B cell (primary cell): ENCODE results near the gene MAP3K5. TPM values are rescaled to one million over a fixed set of nuclear protein-coding genes. Genes with fewer than 3 reads are reported as not detected.

Experiments
- ATAC-seq: fragments of 200-7000 bp; cut with Tn5 transposase; one replicate; pipeline ENCODE4 v1.10.0; 2021; ENCODE audit warnings: low read depth, mild to moderate bottlenecking, moderate number of reproducible peaks, moderate library complexity
- CTCF ChIA-PET: fragments of 350-600 bp; sonication (Branson Sonifier 250); formaldehyde crosslinking; loops from one replicate; lab custom pipeline; 2021; ENCODE audit warnings: antibody characterized with exemption, inconsistent platforms; lab: Charles Lee
- POLR2A ChIA-PET: fragments of 350-600 bp; sonication (Branson Sonifier 250); formaldehyde crosslinking; loops from one replicate; lab custom pipeline; 2021; ENCODE audit warnings: antibody characterized with exemption; lab: Charles Lee
- DNase-seq: peaks from one replicate; pipeline ENCODE4 v3.0.0; 2013
- H2AFZ ChIP-seq: 2 replicates; pipeline ENCODE4 v1.6.1; 2012; ENCODE audit warnings: mild to moderate bottlenecking, low read depth, low read length; ENCODE audit not compliant: insufficient read depth, poor library complexity, severe bottlenecking
- H3K27ac ChIP-seq, 2 donors: 1 replicate in 1 of 2; 2 replicates in 1 of 2; pipeline ENCODE4 v1.5.1; 2012 to 2013; ENCODE audit warnings: low read length in 2 of 2, mild to moderate bottlenecking in 2 of 2, moderate library complexity in 1 of 2
- H3K27me3 ChIP-seq, 4 experiments: fragments of 200-600 bp in 1 of 4; sonication (generic) in 1 of 4; replicated peaks in 1 of 4; 1 replicate in 2 of 4; 2 replicates in 2 of 4; pipeline versions ENCODE4 v1.6.1 to v1.7.0; 2013 to 2016; ENCODE audit warnings: low read length in 3 of 4, mild to moderate bottlenecking in 2 of 4, mixed read lengths in 1 of 4, moderate library complexity in 1 of 4; ENCODE audit not compliant: insufficient read depth in 4 of 4, control insufficient read depth in 3 of 4; ENCODE audit errors: control extremely low read depth in 1 of 4
- H3K36me3 ChIP-seq, 2 experiments: replicated peaks in 1 of 2; 1 replicate in 1 of 2; 2 replicates in 1 of 2; pipeline versions ENCODE4 v1.6.1 to v1.7.1; 2013; ENCODE audit warnings: low read length in 1 of 2; ENCODE audit not compliant: insufficient read depth in 2 of 2, control insufficient read depth in 1 of 2; ENCODE audit errors: control extremely low read depth in 1 of 2, extremely low read depth in 1 of 2
- H3K4me1 ChIP-seq, 2 donors: fragments of 200-600 bp in 1 of 2; sonication (generic) in 1 of 2; 1 replicate in 1 of 2; 2 replicates in 1 of 2; pipeline versions ENCODE4 v1.5.1 to v1.6.1; 2013 to 2017; ENCODE audit warnings: low read length in 2 of 2; ENCODE audit not compliant: control insufficient read depth in 2 of 2, insufficient read depth in 2 of 2
- H3K4me2 ChIP-seq: replicated peaks from 2 replicates; pipeline ENCODE3; 2012; ENCODE audit warnings: mild to moderate bottlenecking, low read depth, low read length; ENCODE audit not compliant: poor library complexity, severe bottlenecking
- H3K4me3 ChIP-seq, 5 experiments: fragments of 200-600 bp in 1 of 5; sonication (generic) in 1 of 5; 1 replicate in 3 of 5; 2 replicates in 2 of 5; pipeline versions ENCODE4 v1.5.1 to v1.7.0; 2011 to 2016; ENCODE audit warnings: low read length in 4 of 5, mild to moderate bottlenecking in 4 of 5, low read depth in 2 of 5, control low read depth in 1 of 5, moderate library complexity in 1 of 5; ENCODE audit not compliant: insufficient read depth in 1 of 5; ENCODE audit errors: control extremely low read depth in 1 of 5, extremely low read depth in 1 of 5
- H3K79me2 ChIP-seq: fragments of 200-600 bp; sonication (generic); one replicate; pipeline ENCODE4 v1.6.0; 2016; ENCODE audit warnings: low read length; ENCODE audit not compliant: control insufficient read depth, insufficient read depth
- H3K9ac ChIP-seq: fragments of 200-600 bp; sonication (generic); 2 replicates; pipeline ENCODE4 v1.6.1; 2017; ENCODE audit warnings: mild to moderate bottlenecking, low read length, moderate library complexity
- H3K9me3 ChIP-seq, 3 donors: one replicate each; pipeline versions ENCODE4 v1.6.1 to v1.7.1; 2013; ENCODE audit warnings: low read length in 2 of 3; ENCODE audit not compliant: control insufficient read depth in 2 of 3, insufficient read depth in 1 of 3; ENCODE audit errors: control extremely low read depth in 1 of 3
- H4K20me1 ChIP-seq: 2 replicates; pipeline ENCODE4 v1.6.0; 2012; ENCODE audit warnings: mild to moderate bottlenecking, low read length; ENCODE audit not compliant: insufficient read depth, control insufficient read depth, poor library complexity, severe bottlenecking
- H3K27ac Mint-ChIP-seq: one replicate; pipeline ENCODE4 v1.8.0; 2021; ENCODE audit warnings: mixed read lengths
- H3K27me3 Mint-ChIP-seq: one replicate; pipeline ENCODE4 v1.8.0; 2021; ENCODE audit warnings: mixed read lengths
- H3K4me1 Mint-ChIP-seq: one replicate; pipeline ENCODE4 v1.8.0; 2021; ENCODE audit warnings: mixed read lengths
- H3K4me3 Mint-ChIP-seq: one replicate; pipeline ENCODE4 v1.8.0; 2021; ENCODE audit warnings: mixed read lengths
- H3K9me3 Mint-ChIP-seq: one replicate; pipeline ENCODE4 v1.8.0; 2022; ENCODE audit warnings: mixed read lengths; ENCODE audit not compliant: insufficient read depth
- CTCF ChIP-seq: fragments of 200-600 bp; IDR thresholded peaks from one replicate; pipeline ENCODE4 v1.8.0; 2022; ENCODE audit warnings: antibody characterized with exemption, mild to moderate bottlenecking
- EZH2 ChIP-seq: IDR thresholded peaks from 2 replicates; pipeline ENCODE4 v1.6.1; 2012; ENCODE audit warnings: borderline replicate concordance, low read depth, mild to moderate bottlenecking, moderate library complexity, low read length; ENCODE audit not compliant: insufficient read depth, poor library complexity, severe bottlenecking
- WGBS: methylation state at CpG from one replicate; pipeline ENCODE4 v1.1.5; 2013; ENCODE audit warnings: missing lambda C conversion rate; ENCODE audit not compliant: insufficient coverage; 5-methylcytosine and 5-hydroxymethylcytosine counted together
- intact Hi-C: fragments of 100-400 bp; cut with micrococcal nuclease; formaldehyde crosslinking; loops from one replicate; pipeline ENCODE4 v1.10.0; 2022
- polyA plus RNA-seq: library from polyadenylated mRNA; depleted of rRNA; stranded (reverse); fragments of >200 nt; gene quantifications from 2 replicates; pipeline ENCODE4 v1.2.3, GENCODE V29; 2012
- total RNA-seq, 2 donors: library from RNA; stranded (reverse); fragments of 120-200 nt in 1 of 2; gene quantifications; 1 replicate in 1 of 2; 2 replicates in 1 of 2; pipeline versions ENCODE4 v1.2.3 to v1.2.4, GENCODE V29; 2013 to 2022

MAP3K5 gene
- total and polyA plus RNA-seq, 2 donors (not counting 1 experiment from before 2014, with no cell fraction given), result 5.7 to 34.1 TPM

GRCh38 chr6:136774228-136775041 lies 17.8 kb downstream of the MAP3K5 start:
- POLR2A ChIA-PET, result interaction anchor here (1.4 kb wide), 1 partner anchor 10 kb away, joined by 7 read pairs; no protein-coding TSS in a partner anchor
- no peak overlapping the region for H3K4me2 ChIP-seq
- DNase-seq (no peak), ATAC-seq (no peak)
- Mint-ChIP-seq H3K27ac (peak overlapping the region; percentile 33), H3K4me1 (peaks cover 50% of the 10 kb centered on the region), H3K27me3 (no peaks in the 10 kb centered on the region), H3K9me3 (no peaks in the 10 kb centered on the region), H3K4me3 (peak overlapping the region; percentile 5)
- CTCF ChIA-PET, result interaction anchor here (1.4 to 2.4 kb wide), 4 partner anchors 9 to 18 kb away, joined by 4 to 8 read pairs (median 6); partner anchors contain the start of gene MAP3K5
- TF ChIP-seq EZH2, result no peak
- TF ChIP-seq CTCF, result no peak
- WGBS, result 100% methylated on average over 3 of the region's 6 CpGs
- peaks cover 36 to 37% of the 10 kb centered on the region in 2 donors for H3K4me1 ChIP-seq
- peaks cover 83% of the 10 kb centered on the region for H3K79me2 ChIP-seq
- H3K36me3 ChIP-seq, result peaks cover 0 to under 1% of the 10 kb centered on the region in 2 experiments
- no peak overlapping the region for H3K4me3 ChIP-seq
- no peaks in the 10 kb centered on the region for H3K9me3 ChIP-seq
- H3K27me3 ChIP-seq, result no peaks in the 10 kb centered on the region
- intact Hi-C loops, result no loop called here
- no peak overlapping the region for H3K9ac ChIP-seq
- H2AFZ ChIP-seq, result no peak overlapping the region
- no peaks in the 10 kb centered on the region for H4K20me1 ChIP-seq
- no peak overlapping the region for H3K27ac ChIP-seq

DNA sequence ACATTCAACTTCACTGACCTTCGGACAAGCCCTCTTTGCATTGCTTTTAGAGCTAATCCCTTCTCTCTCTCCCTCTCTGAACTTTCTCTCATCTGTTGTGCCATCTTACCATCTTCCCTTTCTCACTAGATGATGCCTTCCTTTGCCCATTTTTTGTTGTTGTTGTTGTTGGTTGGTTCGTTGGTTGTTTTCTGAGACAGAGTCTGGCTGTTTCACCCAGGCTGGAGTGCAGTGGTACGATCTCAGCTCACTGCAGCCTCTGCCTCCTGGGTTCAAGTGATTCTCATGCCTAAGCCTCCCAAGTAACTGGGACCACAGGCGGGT lies 18.8 kb downstream of the MAP3K5 start:
- H3K4me3 Mint-ChIP-seq, result peak overlapping the region; percentile 65
- TF ChIP-seq EZH2 (no peak), CTCF (no peak)
- 100% methylated on average over 1 of the region's 4 CpGs for WGBS
- peak overlapping the region in 1 of 2 donors; percentile 36 for H3K27ac ChIP-seq
- H4K20me1 ChIP-seq, result no peaks in the 10 kb centered on the region
- H2AFZ ChIP-seq, result no peak overlapping the region
- ChIA-PET POLR2A (interaction anchor here (1.1 kb wide), 1 partner anchor 12 kb away, joined by 3 read pairs; no protein-coding TSS in a partner anchor), CTCF (interaction anchor here (1.1 to 2.6 kb wide), 3 partner anchors 9 to 19 kb away, joined by 6 to 11 read pairs (median 7); partner anchors contain the start of gene MAP3K5)
- no peaks in the 10 kb centered on the region for H3K27me3 ChIP-seq
- ATAC-seq (no peak), DNase-seq (no peak)
- peaks cover 58% of the 10 kb centered on the region for H3K4me1 Mint-ChIP-seq
- H3K9me3 Mint-ChIP-seq, result no peaks in the 10 kb centered on the region
- no peaks in the 10 kb centered on the region for H3K9me3 ChIP-seq
- intact Hi-C loops, result no loop called here
- peaks cover 38 to 42% of the 10 kb centered on the region in 2 donors for H3K4me1 ChIP-seq
- peaks cover 83% of the 10 kb centered on the region for H3K79me2 ChIP-seq
- H3K27me3 Mint-ChIP-seq, result no peaks in the 10 kb centered on the region
- no peak overlapping the region for H3K4me3 ChIP-seq
- no peaks in the 10 kb centered on the region for H3K36me3 ChIP-seq
- H3K9ac ChIP-seq, result no peak overlapping the region
- H3K27ac Mint-ChIP-seq, result peak overlapping the region; percentile 82
- peak overlapping the region; percentile 40 for H3K4me2 ChIP-seq
